Umbilical cord (tissue), 2 donors: ENCODE data around the gene CCNL2. TPM values are rescaled to one million over a fixed set of nuclear protein-coding genes. Genes with fewer than 3 reads are reported as not detected.

Source experiments
- DNase-seq: peaks from one replicate; pipeline ENCODE4 v3.0.0-alpha.2; 2015; ENCODE audit warnings: low spot score
- total RNA-seq: library from RNA; depleted of rRNA; stranded (reverse); fragments of >200 nt; gene quantifications from one replicate; pipeline ENCODE4 v1.2.3, GENCODE V29; 2014; ENCODE audit warnings: low replicate concordance; ENCODE audit not compliant: insufficient read depth

CCNL2 gene
- total RNA-seq, 1 donor from 2014 or later, result 106 TPM

DNA sequence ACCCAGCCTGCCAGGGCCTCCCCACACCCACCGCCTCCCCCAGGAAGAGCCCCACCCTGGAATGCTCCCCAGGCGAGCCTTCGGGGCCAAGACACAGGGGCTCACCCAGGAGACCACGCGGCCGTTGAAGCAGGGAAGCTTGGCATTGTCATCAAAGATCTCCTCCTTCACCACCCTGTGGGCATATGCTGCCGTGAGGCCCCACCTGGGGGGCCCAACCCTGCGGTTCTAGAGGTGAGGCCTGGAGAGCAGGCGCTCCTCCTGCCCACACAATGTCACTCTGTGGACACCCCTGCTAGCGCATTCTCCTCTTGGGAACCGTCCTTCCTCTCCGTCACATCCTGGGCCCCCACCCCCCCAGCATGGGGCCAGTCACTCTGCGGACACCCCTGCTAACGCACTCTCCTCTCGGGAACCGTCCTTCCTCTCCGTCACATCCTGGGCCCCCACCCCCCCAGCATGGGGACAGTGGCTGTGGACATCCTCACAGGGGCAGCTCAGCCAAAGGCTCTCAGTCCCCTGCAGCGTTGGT, 56.5 kb downstream of the CCNL2 start:
- DNase-seq, result no peak

- DNase-seq, result no peak
Measured at GRCh38 chr1:1342061-1342562, 57.0 kb downstream of the CCNL2 start.

GRCh38 chr1:1341549-1342021, 57.5 kb downstream of the CCNL2 start:
- no peak for DNase-seq

DNA sequence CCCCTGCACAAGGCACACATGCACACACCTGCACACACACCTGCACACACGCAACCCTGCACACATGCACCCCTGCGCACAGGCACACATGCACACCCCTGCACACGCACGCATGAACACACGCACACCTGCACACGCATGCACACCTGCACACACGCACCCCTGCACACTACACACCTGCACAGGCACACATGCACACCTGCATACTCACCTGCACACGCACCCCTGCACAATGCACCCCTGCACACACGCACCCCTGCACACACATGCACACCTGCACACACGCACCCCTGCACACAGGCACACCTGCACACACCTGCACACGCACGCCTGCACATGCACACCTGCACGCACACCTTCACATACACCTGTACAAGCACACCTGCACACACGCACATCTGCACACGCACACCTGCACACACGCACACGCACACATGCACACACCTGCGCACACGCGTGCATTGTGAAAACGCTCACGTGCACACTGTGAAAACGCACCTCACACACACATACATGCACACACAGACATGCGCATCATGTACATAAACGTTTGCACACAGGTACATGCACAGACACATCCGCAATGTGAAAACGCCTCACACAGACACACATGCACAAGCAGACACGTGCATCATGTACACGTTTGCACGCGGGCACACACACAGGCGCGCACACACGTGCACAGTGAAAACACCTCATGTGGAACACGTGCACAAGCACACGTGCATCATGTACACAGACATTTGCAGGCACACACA, 58.2 kb downstream of the CCNL2 start:
- DNase-seq, result no peak

GRCh38 chr1:1340185-1340584, 59.0 kb downstream of the CCNL2 start:
- DNase-seq, result no peak

- DNase-seq, result no peak
Measured at GRCh38 chr1:1338278-1338677, 60.9 kb downstream of the CCNL2 start.

DNA sequence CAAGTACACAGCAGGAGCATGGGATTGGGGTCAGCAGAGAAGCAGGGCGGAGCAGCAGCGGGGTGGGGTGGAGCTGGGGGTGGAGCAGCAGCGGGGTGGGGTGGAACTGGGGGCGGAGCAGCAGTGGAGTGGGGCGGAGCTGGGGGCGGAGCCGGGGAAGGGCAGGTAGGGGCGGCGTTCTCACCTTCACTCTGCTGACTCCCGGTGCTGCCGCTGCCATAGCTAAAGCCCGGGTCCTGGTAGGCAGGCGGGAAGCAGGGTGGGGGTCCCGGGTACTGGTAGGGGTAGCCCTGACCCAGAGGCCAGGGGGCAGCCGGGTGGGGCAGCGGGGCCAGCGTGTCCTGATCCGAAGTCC, 61.4 kb downstream of the CCNL2 start:
- DNase-seq, result no peak

- DNase-seq, result no peak
Measured at GRCh38 chr1:1336931-1337792, 62.0 kb downstream of the CCNL2 start.

- DNase-seq, result no peak
Measured at GRCh38 chr1:1336446-1336845, 62.7 kb downstream of the CCNL2 start.

DNA sequence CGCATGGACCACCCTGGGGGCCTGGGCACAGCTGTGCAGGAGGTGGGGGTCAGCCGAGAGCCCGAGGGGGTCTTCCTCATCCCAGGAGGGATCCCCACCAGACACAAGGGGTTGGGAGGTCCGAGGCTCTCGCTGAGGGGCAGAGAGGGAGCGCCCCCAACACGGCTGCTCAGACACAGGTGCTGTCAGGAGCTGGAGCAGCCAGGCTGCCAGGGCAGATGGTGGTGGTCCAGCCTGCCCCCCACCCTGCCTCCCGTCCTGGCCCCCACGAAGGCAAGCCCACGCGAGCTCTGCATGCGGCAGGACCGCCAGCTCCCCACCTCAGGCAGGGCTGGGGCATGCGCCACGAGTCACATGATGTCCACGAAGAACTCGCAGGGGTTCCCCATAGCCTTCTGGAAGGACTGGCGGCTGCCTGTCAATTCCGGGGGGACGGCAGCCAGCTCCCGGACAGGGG, 63.3 kb downstream of the CCNL2 start:
- DNase-seq, result no peak

Other genes starting within 250 kb of the CCNL2 start
- not detected for gene TTLL10, start 225.5 kb downstream of the CCNL2 start, total RNA-seq
- not detected for gene TNFRSF18, start 192.7 kb downstream of the CCNL2 start, total RNA-seq
- gene TNFRSF4, start 185.2 kb downstream of the CCNL2 start, total RNA-seq, result not detected
- 54.2 TPM for gene SDF4, start 167.3 kb downstream of the CCNL2 start, total RNA-seq
- 15.4 TPM for gene B3GALT6, start 167.1 kb downstream of the CCNL2 start, total RNA-seq
- not detected for gene C1QTNF12, start 152.6 kb downstream of the CCNL2 start, total RNA-seq
- gene UBE2J2, start 125.5 kb downstream of the CCNL2 start, total RNA-seq, result 22.9 TPM
- gene SCNN1D, start 118.9 kb downstream of the CCNL2 start, total RNA-seq, result 0.72 TPM
- gene ACAP3, start 91.4 kb downstream of the CCNL2 start, total RNA-seq, result 49.6 TPM
- gene PUSL1, start 90.7 kb downstream of the CCNL2 start, total RNA-seq, result 4.6 TPM
- gene INTS11, start 74.7 kb downstream of the CCNL2 start, total RNA-seq, result 42.4 TPM
- gene CPTP, start 74.5 kb downstream of the CCNL2 start, total RNA-seq, result 3.4 TPM
- gene TAS1R3, start 68.1 kb downstream of the CCNL2 start, total RNA-seq, result 0.24 TPM
- 72.9 TPM for gene DVL1, start 49.9 kb downstream of the CCNL2 start, total RNA-seq
- gene MXRA8, start 40.8 kb downstream of the CCNL2 start, total RNA-seq, result 196 TPM
- 46.9 TPM for gene AURKAIP1, start 24.1 kb downstream of the CCNL2 start, total RNA-seq
- 68.4 TPM for gene MRPL20, start 8.0 kb upstream of the CCNL2 start, total RNA-seq
- gene ANKRD65, start 21.9 kb upstream of the CCNL2 start, total RNA-seq, result 1.7 TPM
- 58.7 TPM for gene VWA1, start 36.4 kb upstream of the CCNL2 start, total RNA-seq
- gene ATAD3C, start 50.4 kb upstream of the CCNL2 start, total RNA-seq, result 1.2 TPM
- 8.2 TPM for gene ATAD3B, start 72.4 kb upstream of the CCNL2 start, total RNA-seq
- gene ATAD3A, start 112.8 kb upstream of the CCNL2 start, total RNA-seq, result 7.9 TPM
- not detected for gene TMEM240, start 141.3 kb upstream of the CCNL2 start, total RNA-seq
- gene SSU72, start 175.5 kb upstream of the CCNL2 start, total RNA-seq, result 44.3 TPM
- gene FNDC10, start 200.8 kb upstream of the CCNL2 start, total RNA-seq, result 2.2 TPM
- 85.0 TPM for gene MIB2, start 216.2 kb upstream of the CCNL2 start, total RNA-seq
- gene MMP23B, start 232.8 kb upstream of the CCNL2 start, total RNA-seq, result 249 TPM